ENCODE data around the gene SH2D7.

The SH2D7 gene

GRCh38 chr15:78065284-78065872 lies 27.0 kb upstream of the SH2D7 start:
- TF ChIP-seq CTCF (IDR thresholded peaks at IDR 0.05; ENCODE audit: low read depth, low read length, missing control alignments), result no peak
- peak; percentile 98 for DNase-seq (ENCODE audit: low read depth)
- H3K4me3 ChIP-seq (ENCODE audit: low read depth, low read length), result no peak overlapping the region
- in situ Hi-C loops (cut with HindIII; ENCODE audit: low sequenced_read_pairs), result no loop called here

GRCh38 chr15:78065973-78066946 lies 26.1 kb upstream of the SH2D7 start:
- no peak for TF ChIP-seq CTCF (IDR thresholded peaks at IDR 0.05; ENCODE audit: low read depth, low read length, missing control alignments)
- peak; percentile 90 for DNase-seq (ENCODE audit: low read depth)
- in situ Hi-C loops (cut with HindIII; ENCODE audit: low sequenced_read_pairs), result no loop called here
- no peak overlapping the region for H3K4me3 ChIP-seq (ENCODE audit: low read depth, low read length)

GRCh38 chr15:78067328-78068228 lies 24.8 kb upstream of the SH2D7 start:
- in situ Hi-C loops (cut with HindIII; ENCODE audit: low sequenced_read_pairs), result no loop called here
- no peak for TF ChIP-seq CTCF (IDR thresholded peaks at IDR 0.05; ENCODE audit: low read depth, low read length, missing control alignments)

GRCh38 chr15:78069052-78069414 lies 23.3 kb upstream of the SH2D7 start:
- no peak for TF ChIP-seq CTCF (IDR thresholded peaks at IDR 0.05; ENCODE audit: low read depth, low read length, missing control alignments)
- H3K4me3 ChIP-seq (ENCODE audit: low read depth, low read length), result no peak overlapping the region
- in situ Hi-C loops (cut with HindIII; ENCODE audit: low sequenced_read_pairs), result no loop called here
- DNase-seq (ENCODE audit: low read depth), result no peak

More at GRCh38 chr15:78067328-78068228, 24.8 kb upstream of the SH2D7 start:
- peak; percentile 59 for DNase-seq (ENCODE audit: low read depth)
- H3K4me3 ChIP-seq (ENCODE audit: low read depth, low read length), result no peak overlapping the region

GRCh38 chr15:78069462-78070029 lies 22.8 kb upstream of the SH2D7 start:
- no peak for TF ChIP-seq CTCF (IDR thresholded peaks at IDR 0.05; ENCODE audit: low read depth, low read length, missing control alignments)
- H3K4me3 ChIP-seq (ENCODE audit: low read depth, low read length), result no peak overlapping the region
- in situ Hi-C loops (cut with HindIII; ENCODE audit: low sequenced_read_pairs), result no loop called here
- DNase-seq (ENCODE audit: low read depth), result no peak

Measured in astrocyte of the cerebellum (primary cell).